ENCODE results near the gene SLC12A5.

- TF ChIP-seq EZH2 (IDR thresholded peaks at IDR 0.05; ENCODE audit: insufficient read depth, poor library complexity, severe bottlenecking): no peak
- no peak for TF ChIP-seq EZH2phosphoT487 (IDR thresholded peaks at IDR 0.05; ENCODE audit: insufficient read depth, low read depth)
Observed at GRCh38 chr20:46084805-46085178, 55.8 kb downstream of the SLC12A5 start.
